ENCODE results near the gene LRMDA.

LRMDA gene

DNA sequence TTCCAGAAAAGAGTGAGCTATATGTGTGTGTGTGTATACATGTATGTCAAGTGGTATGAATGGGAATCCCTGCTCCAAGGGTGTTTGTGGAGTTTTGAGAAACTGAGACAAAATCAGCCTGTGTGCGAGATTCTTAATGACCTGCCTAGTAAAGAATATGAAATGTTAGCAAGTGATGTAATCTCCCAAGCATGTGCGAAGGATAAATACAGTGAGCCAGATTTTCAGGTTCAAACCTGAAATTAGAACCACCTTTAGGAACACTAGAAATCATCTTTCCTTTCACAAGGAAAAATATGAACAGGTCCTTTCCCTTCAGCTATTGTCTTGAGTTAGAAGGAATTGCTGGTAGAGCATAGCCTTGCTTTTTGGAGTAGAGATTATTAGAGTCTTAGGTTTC, 457.6 kb downstream of the LRMDA start:
- no peak for DNase-seq

DNA sequence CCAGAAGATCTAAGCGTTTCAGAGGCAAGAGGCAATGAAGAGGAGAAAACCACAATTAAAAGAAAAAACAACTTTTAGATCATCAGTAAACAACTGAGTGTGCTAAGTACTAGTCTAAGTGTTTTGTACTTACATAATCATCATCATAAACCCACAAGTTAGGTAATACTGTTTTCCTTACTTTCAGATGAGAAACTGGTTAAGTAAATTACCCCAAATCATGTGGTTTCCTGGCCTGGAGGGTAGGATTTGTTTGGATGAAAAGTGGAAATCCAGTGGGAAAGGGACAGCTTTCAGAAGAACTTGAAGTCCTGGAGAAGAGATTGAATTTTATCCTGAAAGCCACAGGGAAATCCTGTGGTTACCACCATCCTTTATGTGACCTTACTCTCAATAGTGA, 463.3 kb downstream of the LRMDA start:
- no peak for DNase-seq

DNA sequence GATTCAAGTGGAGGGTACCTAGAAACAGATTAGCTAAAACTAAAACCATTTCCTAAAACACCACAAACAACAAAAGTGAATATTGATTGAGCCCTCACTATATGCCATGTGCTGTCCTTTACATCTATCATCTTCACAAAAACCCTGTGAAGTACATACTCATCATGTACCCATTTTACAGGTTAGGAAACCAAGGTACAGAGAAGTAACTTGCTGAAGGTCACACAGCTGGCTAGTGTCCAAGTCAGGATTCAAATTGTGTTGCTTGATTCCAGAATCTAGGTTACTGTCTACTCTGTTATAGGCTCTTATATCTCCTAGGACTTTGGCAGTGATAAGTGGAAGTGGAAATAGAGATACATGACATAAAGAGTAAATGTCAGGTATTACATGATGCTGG, 463.8 kb downstream of the LRMDA start:
- no peak for DNase-seq

DNA sequence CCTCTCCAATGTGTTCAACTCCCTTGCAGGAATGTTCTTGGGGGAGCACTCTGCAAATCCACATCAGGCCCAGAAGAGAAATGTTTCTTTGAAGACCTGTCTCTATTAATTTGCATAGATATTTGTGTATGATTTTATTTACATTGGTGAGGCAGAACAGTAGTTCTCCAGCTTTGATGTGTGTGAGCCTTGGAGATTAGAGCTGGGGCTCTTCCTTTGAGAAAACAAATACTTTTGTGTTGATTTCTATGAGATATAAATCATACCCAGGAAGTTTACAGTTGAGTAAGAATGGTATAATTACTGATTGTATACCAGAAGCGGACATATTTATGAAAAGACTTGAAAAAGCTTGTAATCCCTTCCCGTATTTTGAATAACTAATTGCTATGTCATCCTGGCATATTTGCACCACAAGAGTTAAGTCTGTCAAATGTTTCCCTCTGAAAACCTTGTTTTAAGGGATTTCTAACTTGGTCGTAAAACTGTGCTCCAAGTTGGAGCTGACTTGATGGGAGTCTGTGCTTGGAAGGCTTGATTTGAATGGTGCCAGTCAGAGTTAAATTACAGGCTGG, 468.5 kb downstream of the LRMDA start:
- DNase-seq = no peak

DNA sequence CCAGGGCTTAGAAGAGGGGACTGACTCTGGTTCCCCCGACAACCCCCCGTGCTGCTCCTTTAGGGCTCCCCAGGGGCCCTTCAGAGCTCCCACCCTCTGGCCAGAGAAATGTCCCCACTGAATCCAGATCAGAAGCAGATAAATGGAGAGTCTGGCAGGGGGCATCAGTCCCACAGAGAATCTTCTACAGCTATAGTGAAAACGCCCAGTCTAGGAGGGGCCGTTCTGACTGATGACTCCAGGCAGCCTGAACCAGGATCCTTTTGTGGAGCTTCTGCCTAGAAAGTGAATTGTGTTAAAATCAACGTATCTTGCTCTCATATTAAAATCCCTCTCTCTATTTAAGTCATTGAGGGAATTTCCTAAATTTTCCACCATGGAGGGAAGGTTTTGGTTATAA, 471.4 kb downstream of the LRMDA start:
- DNase-seq = no peak

DNA sequence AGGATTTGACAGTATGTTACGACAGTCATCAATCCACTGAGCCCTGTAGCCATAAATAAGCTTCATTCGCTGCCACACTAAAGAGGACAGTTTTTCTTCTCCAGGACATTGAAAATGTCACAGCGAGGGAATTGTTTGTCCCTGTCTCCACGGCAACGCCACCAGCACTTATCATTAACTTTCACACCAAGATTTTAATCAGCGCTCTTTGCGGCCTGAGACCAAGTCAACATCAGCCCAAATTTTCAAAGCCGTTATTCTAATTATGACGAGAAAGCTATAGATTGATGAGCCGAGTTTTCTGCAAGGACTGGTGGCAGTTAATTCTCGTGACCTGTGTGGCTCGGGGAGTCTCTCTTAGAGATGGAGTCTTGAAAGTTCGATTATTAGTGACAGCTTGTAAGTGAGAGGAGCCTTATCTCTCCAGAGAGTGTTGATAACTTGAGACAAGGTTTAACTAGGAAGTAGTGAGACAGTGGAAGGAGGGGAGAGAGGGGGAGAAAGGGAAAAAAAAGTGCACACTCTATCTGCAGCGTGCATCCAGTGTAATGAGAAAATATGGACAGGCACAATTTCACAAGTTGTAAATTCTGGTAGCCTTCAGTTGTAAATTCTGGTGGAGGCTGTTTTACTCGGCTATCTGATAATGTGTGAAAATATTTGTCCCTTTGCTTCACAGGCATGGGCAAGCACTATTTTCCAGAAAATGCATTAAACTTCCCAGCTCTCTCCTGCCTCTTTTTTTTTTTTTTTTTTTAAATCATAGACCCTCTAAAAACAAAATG, 473.3 kb downstream of the LRMDA start:
- no peak for DNase-seq

DNA sequence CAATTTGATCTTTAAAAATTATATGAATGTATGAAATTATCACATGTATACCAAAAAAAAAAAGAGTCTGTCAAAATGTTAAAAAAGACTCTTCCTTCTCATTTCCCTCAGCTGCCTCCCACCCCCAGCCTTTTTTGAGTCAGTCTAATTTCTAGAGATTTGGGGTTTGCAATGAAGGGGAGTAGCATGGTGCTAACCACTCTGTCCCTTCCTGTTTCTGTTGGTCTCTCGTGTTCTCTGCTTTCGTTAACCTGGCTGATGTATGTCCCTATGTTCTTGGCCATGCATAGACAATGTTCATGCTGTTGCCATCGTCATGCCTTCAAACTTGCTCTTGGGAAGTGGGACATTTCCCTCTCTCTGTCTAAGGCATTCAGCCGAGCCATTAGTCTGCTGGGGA, 474.1 kb downstream of the LRMDA start:
- no peak for DNase-seq

DNA sequence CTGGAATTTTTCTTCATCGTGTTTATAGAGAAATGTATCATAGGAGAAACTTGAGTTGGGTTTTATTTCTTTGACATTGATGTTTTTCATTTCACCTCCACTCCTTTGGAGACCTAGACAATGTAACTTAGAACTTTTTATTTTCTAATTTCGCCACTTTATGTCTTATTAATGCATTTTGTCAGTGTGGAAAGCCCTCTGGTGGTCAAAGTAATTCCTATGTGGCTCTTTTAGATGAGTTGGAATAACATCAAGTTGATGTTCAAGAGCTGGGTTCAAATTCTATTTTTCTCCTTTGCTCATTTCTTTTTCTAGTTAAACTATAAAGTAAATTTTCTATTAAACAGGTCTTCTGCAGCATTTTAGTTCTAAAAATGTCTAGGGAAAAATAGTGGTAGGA, 478.6 kb downstream of the LRMDA start:
- DNase-seq = no peak

DNA sequence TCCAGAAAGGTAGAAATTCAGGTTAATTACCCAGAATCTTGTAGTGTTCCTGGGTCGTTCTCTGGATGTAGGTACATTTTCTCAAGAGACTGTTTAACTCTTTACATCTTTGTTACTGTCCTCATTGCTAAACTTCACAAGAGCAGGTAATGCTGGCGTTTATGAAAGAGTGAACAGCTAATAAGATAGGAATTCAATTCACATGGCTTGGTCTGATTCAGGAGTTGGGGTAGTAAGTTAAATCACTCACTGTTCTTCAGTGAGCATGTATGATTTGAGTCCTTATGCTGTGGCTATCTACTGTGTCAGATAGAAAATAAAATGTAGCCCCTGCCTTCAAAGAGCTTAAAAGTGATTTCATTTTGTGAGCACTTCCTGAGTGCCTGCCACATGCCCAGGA, 480.0 kb downstream of the LRMDA start:
- no peak for DNase-seq

DNA sequence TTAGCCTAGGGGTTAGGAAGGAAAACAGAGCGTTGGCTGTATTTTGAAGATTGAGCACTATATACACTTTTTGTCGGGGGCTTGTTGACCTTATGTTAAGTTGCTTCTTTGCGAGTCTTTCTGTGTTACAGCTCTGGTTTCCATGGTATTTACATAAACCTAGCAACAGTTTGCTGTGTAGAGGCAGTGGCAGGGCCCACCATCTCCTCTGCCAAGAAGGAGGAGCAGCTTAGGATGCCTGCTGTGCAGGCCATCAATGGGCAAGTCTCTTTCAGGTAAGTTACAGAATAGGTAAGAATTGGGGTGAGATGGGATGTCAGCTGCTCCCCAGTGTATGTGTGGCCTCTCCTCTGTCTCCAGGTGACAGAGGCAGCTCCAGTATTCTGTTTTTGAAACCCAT, 485.5 kb downstream of the LRMDA start:
- no peak for DNase-seq

DNA sequence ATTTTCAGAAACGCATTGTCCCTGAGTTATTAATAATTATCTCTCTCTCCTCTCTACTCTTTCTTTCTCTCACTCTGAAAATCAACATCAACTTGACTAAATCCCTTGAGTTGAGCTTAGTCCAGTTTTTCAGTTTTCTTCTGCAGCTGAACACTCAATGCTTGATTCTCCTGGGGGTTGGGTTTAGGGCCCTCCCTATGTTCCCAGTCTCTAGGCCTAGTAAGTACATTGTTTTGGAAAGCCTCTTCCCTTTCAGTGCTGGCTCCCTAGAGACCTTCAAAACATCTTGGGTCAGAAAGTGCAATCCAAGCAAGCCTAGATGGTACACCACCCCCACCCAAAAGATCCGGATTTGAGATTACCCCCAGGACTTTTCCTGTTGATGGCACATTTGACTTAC, 488.5 kb downstream of the LRMDA start:
- DNase-seq = no peak

DNA sequence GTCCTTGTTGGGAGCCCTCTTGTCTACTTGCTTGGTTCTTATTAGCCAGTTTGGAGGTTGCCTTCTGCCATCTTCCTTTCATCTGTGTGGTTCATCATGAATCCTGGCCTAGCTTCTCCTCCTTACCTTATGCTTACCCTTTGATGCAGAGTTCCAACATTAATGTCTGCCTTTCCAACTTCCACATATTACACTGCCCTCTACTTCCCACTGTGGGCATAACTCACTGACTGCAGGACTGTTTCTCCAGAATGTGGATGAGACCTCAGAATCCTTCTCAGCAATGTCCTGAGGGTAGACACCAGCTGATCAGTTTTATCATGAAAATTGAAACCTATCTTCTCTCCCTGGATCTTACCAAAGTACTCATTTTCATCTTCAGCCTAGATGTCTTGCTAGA, 491.0 kb downstream of the LRMDA start:
- no peak for DNase-seq

DNA sequence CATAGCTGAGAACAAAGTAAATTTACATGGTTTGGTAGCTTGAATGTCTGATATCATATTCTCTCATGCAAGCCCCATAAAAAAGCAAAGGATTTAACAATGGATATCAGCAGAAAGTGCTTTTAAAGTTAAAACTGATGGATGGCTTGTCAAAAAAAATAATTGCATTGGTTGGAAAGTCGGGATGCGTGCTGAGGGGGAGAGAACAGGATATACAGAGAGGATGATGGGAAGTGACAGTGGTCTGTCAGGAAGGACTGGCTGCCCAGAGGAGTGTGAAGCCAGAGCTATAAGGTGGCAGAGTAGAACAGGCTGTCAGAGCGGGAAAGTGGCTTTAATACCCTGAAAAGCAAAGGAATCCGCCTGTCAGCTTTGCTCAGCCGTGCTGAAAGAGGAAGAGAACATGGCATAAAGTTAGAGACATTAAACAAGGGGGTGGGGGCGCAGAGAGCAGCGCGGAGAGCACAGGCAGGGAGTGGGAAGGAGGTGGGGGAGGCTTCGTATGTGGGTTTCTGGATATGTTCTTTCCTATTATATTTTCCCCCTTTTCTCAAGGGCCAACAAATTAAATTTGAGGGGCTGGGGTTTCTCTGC, 493.0 kb downstream of the LRMDA start:
- DNase-seq = no peak

DNA sequence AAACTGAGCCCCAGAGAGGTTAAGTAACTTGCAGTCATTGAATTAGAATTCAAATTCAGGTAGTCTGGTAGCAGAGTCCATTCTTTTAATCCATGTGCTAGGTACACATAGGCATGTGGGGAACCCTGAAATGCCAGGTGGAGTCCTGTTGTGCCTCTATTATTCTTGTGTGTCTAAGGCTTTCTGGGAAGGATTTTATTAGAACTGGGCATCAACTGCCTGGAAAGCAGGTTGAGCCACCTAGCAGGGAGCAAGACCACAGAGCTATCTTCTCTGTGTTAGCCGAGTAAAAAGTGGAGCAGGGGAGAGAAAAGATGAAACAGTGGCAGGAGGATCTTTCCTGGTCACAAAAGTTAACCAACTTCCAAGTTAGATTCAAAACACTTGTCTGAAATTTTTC, 494.6 kb downstream of the LRMDA start:
- no peak for DNase-seq

DNA sequence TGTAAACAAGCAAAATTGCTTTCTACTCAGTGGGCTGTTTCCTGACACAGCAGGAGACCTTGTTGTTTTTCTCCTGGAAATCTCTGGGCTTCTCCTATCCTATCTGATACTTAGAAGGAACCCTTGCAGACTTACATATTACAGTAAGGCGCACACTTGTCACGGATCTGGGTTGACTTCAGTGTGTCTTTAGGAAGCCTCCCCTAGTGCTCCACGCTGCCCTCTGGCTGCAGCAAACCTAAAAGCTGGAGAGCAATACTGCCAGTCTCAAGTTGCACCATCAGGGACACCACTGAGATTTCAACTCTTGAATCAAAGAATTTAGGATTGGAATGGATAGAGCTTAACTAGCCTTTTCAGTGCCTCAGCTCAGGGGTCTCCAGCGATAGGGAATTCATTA, 495.3 kb downstream of the LRMDA start:
- no peak for DNase-seq

DNA sequence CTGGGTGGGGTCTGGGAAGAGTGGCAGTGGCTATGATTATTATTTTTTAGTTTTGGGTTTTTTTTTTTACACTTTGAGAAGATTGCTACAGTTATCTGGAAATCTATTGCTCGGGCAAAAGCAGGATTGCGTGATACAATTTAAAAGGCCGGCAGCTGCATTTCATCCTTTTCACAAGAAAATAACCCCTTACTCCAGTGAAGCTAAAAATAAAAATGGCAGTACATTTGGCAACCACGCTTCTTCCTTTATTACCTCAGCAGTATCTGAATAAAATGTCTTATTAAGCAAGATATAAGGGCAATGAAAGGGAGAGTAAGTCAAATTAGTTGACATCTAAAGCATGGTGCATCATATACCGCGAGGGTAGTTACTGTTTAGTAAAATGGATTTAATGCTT, 496.8 kb downstream of the LRMDA start:
- DNase-seq = no peak

DNA sequence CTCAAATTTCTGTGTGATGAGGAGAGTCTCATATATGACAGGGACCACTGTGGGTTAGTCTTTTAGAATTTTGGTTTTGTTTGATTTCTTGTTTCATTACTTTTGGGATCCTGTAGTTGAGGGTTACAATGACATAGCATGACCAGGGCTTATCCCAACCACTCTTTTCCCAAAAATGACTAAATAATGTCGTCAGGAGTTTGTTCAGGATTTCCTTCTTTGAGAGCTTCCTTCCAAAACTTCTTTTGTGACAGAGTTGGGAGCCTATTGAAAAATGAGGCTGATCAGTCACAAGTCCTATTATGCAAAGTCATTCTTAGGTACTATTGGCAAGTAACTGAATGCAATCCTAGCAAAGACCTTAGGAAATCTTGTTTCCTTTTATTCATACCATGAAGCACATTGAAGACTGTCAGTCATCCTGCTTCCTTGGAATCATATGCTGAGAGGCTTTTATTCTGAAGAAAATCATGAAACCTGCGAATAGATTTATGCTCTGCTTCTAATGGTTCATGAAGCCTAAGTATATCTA, 498.3 kb downstream of the LRMDA start:
- DNase-seq = no peak

DNA sequence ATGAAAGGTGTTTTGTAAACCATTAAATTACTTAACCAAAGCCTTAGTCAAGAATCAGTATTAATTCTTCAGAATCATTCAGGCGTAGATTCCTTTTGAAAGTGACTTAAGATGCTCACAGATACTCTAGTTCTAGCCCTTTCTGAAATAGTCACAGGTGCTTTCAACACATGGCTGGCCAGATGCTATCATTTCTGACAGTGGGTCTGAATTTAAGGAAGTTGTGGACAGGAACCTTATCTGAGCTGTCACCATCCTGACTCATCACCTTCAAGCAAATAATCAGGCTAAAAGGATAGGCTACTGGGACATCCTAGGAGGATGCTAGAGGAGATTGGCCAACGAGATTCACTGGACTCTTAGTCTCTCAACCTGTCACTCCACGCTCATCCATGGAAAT, 501.5 kb downstream of the LRMDA start:
- DNase-seq = no peak

DNA sequence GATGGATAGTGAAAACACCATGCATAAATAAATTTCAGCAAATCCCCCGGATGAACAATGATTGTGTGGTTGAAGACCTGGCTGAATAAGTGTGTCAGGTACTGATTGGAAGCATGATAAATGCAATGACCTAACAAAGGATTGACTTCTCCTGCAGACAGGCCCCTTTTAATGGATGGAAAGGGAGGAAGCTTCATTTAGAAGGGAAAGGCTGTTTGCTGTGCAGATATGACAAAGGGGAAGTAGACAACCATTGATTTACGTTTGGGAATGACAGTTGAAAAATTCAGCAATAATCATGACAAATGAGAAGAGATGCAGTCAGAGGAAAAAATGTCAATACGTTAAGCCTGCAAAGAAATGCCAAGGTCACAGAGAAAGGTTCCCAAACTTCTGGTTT, 503.8 kb downstream of the LRMDA start:
- no peak for DNase-seq

DNA sequence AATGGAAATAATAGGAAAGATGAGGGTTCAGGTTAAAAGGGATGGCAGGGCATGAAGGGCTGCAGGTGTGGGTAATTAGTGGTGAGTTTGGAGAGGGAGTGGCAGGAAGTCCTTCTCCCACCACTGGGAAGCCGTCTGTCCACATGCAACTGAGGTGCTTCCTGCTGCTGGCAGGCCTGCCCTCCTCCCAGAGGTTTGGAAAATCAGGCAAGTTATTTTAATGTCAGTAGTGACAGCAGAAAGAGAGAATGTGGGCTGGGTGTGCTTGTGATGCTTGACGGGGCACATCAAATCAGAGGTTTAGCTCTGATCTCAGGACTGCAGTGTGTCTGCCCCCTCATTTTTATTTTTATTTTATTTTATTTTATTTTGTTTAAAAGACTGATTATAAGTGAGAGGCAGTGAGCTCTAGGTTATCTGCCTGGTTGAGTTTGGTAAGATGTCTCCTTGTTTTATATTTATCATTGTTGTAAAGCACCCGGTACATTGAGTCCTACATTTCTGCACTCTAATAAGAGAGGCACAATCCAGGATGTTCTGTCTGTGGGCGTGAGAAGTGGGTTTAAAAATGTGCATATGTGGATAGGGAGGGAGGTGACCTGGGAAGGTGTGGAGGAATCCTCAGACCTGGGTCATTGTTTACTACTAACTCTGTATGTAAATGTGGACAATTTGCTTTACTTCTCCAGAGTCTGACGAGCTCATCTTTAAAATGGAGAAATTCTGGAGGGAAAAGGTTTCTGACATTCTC, 504.4 kb downstream of the LRMDA start:
- no peak for DNase-seq

DNA sequence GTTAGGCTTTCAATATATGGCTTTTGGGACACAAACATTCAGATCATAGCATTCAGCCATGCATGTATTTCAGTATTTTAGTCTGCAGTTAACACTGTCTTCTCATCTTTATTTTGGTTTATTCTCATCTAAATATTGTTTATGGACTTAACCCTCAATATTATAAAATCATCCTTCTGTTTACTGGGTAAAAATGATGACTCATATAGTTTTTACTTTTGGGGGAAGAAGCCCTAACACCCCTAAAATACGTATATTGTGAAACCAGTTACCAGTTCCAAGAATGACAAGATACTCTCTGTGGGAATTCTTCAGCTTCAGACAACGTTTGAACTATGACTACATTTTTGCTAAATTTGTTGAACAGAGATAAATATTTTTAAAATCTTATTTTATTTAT, 505.4 kb downstream of the LRMDA start:
- DNase-seq = no peak

DNA sequence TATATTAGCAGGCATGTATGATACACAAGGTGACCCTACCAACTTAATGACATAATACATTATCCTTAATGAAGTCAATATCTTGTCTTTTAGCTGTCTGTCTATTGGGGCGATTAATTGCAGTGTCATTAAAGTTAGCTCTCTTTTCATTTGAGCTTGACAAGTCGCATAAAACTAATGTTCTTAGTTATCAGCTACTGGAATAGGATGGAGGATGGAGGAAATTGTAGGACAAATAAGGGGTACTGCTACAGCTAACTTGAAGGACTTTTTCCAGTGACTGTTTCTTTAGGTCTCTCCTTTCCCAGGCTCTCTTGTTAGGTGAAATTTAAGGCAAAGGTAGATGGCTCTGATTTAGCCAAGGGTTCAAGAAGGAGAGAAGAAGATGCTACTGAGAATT, 506.4 kb downstream of the LRMDA start:
- no peak for DNase-seq

DNA sequence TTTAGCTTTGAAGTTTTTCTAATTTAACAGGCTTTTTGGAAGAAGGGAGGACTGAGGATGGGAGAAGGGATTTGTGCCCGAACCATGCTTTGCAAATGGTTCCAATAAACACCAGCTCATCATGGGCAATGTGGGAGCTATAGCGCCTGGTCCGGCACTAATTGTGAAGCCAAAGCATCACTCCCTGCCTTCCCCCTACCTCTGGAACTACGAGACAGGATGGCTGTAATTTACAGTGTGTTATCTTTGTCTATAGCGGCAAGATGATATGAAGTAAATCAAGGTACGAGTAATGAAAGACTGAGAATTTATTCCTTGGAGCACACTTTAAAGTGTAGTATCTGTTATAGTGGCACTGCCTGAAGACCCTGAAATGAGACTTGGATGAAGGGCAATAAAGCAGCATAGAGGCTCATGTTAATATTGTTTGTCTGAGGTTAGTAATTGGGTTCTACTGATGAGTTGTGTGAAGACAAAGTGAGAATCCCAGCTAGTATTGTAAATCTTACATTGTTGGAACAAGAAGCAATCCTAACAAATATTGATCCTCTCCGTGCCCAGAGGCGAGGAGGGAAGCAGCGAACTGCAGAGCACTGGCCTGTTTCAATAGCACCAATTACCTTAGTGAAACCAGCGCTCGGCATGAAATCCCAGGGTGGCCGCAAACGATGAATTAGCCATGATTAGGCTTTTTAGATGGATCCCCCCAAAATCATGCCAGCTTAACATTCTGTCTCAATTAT, 507.1 kb downstream of the LRMDA start:
- DNase-seq = no peak
